ENCODE measurements around the gene PP2D1. TPM values are rescaled to one million over a fixed set of nuclear protein-coding genes. Genes with fewer than 3 reads are reported as not detected.

Gene PP2D1
- total and polyA plus RNA-seq, 2 of the 8 experiments (the other 6 are each of a cell fraction or from before 2014, with no cell fraction given): not detected

- Histone ChIP-seq H3K14ac (ENCODE audit: insufficient read length) (no peak overlapping the region), H2AFZ (ENCODE audit: low read length) (no peak overlapping the region), H3K9me3 (ENCODE audit: insufficient read depth in 2 of 2, low read depth in 1 of 2, low read length in 1 of 2) (no peaks in the 10 kb centered on the region), H3K4me1 (replicated peaks in 1 of 4; ENCODE audit: control insufficient read depth in 3 of 4, insufficient read depth in 4 of 4, low read length in 3 of 4) (peaks cover 3 to 5% (median 5%) of the 10 kb centered on the region in 4 experiments), H4K91ac (replicated peaks; ENCODE audit: insufficient read length, low read length) (no peak overlapping the region), H2BK5ac (ENCODE audit: low read depth, low read length) (no peak overlapping the region), H2BK120ac (replicated peaks; ENCODE audit: low read depth, low read length) (no peak overlapping the region), H2BK15ac (ENCODE audit: low read length) (no peak overlapping the region), H4K20me1 (replicated peaks in 1 of 2; ENCODE audit: control insufficient read depth in 1 of 2, insufficient read depth in 2 of 2, low read length in 2 of 2) (peaks cover 2 to 4% of the 10 kb centered on the region in 2 experiments), H2AK5ac (ENCODE audit: low read depth, low read length) (no peak overlapping the region), H3K18ac (ENCODE audit: extremely low read depth, low read length) (no peak overlapping the region), H2BK12ac (ENCODE audit: low read depth, low read length) (no peak overlapping the region), H3K23ac (ENCODE audit: insufficient read length) (no peak overlapping the region), H3K56ac (replicated peaks; ENCODE audit: insufficient read length, low read depth, low read length) (no peak overlapping the region), H4K5ac (ENCODE audit: insufficient read length, low read depth, low read length) (no peak overlapping the region), H3K27me3 (replicated peaks in 1 of 4; ENCODE audit: control insufficient read depth in 3 of 4, extremely low read depth in 1 of 4, insufficient read depth in 3 of 4, low read length in 3 of 4) (no peaks in the 10 kb centered on the region), H4K8ac (ENCODE audit: extremely low read depth, insufficient read depth, low read length) (no peak overlapping the region), H3K23me2 (ENCODE audit: low read depth, low read length) (no peaks in the 10 kb centered on the region; the same call in 1 of the 2 replicates), H3K4me3 (ENCODE audit: extremely low read depth in 1 of 4, insufficient read depth in 2 of 4, low read depth in 3 of 4, low read length in 4 of 4) (no peak overlapping the region), H3K79me2 (ENCODE audit: control insufficient read depth in 1 of 2, insufficient read depth in 2 of 2, low read length in 2 of 2) (peaks cover 32 to 79% of the 10 kb centered on the region in 2 experiments), H3K4ac (replicated peaks; ENCODE audit: insufficient read length, low read depth, low read length) (no peak overlapping the region), H2BK20ac (ENCODE audit: low read length) (no peak overlapping the region), H3K4me2 (ENCODE audit: insufficient read depth in 1 of 2, low read depth in 2 of 2, low read length in 2 of 2) (no peak overlapping the region; a peak in 1 of 4 replicates), H3K36me3 (ENCODE audit: control insufficient read depth in 2 of 4, insufficient read depth in 4 of 4, low read length in 3 of 4) (peaks cover 3 to 45% (median 21%) of the 10 kb centered on the region in 4 experiments; a peak in 7 of 8 replicates), H3K9ac (replicated peaks in 1 of 4; ENCODE audit: extremely low read depth in 1 of 4, low read depth in 3 of 4, low read length in 3 of 4) (no peak overlapping the region), H3K79me1 (ENCODE audit: low read depth, low read length) (peaks cover 3% of the 10 kb centered on the region; the same call in 1 of the 2 replicates), H3K27ac (ENCODE audit: low read depth, low read length) (no peak overlapping the region)
- DNase-seq (ENCODE audit: low read depth in 1 of 2, low spot score in 2 of 2): no peak
- CTCF ChIA-PET (ENCODE audit: partially characterized antibody): no interaction called here
- WGBS, 2 experiments (ENCODE audit: extremely low coverage in 1 of 2, insufficient coverage in 1 of 2, insufficient read length in 1 of 2, insufficient replicate concordance in 2 of 2, low coverage in 1 of 2, low lambda C conversion rate in 2 of 2, missing lambda C conversion rate in 1 of 2): 96% methylated on average over 2 of the region's 2 CpGs; no CpG with 5 or more reads in 1 of the 2 experiments
- POLR2A ChIA-PET (ENCODE audit: partially characterized antibody): interaction anchor here (2.1 kb wide), 1 partner anchor 8 kb away, joined by 10 read pairs; no protein-coding TSS in a partner anchor
- no peak for FAIRE-seq
- TF ChIP-seq HDAC2 (IDR thresholded peaks at IDR 0.05; ENCODE audit: borderline replicate concordance in 1 of 2, low read depth in 2 of 2, low read length in 2 of 2): no peak
- TF ChIP-seq CTBP2 (IDR thresholded peaks at IDR 0.05; ENCODE audit: borderline replicate concordance, insufficient read depth, insufficient read length, low read length): no peak
- no peak for TF ChIP-seq SRF (IDR thresholded peaks at IDR 0.05; ENCODE audit: low read depth, low read length)
- TF ChIP-seq NRF1 (IDR thresholded peaks at IDR 0.05; ENCODE audit: low read depth, low read length): no peak
- TF ChIP-seq HDAC6 (IDR thresholded peaks at IDR 0.05; ENCODE audit: low read depth, low read length): no peak
- TF ChIP-seq TEAD4 (IDR thresholded peaks at IDR 0.05; ENCODE audit: low read depth, low read length): no peak
- TF ChIP-seq JUND (IDR thresholded peaks at IDR 0.05; ENCODE audit: low read length): no peak
- TF ChIP-seq SIX5 (IDR thresholded peaks at IDR 0.05; ENCODE audit: low read depth, low read length): no peak
These were observed 61.7 kb downstream of the PP2D1 start for GRCh38 chr3:19950316-19950715.

Data from H1 (cell line).